ENCODE results near the gene GBP1. TPM values are rescaled to one million over a fixed set of nuclear protein-coding genes. Genes with fewer than 3 reads are reported as not detected.
"Not testable (repeated sequence)": the region's sequence is repeated elsewhere in the genome, so short reads cannot be mapped to it uniquely, and the experiment has no call there.

Gene GBP1
- total RNA-seq, 4 donors from 2014 or later = 6.6 to 14.0 (median 10.4) TPM

DNA sequence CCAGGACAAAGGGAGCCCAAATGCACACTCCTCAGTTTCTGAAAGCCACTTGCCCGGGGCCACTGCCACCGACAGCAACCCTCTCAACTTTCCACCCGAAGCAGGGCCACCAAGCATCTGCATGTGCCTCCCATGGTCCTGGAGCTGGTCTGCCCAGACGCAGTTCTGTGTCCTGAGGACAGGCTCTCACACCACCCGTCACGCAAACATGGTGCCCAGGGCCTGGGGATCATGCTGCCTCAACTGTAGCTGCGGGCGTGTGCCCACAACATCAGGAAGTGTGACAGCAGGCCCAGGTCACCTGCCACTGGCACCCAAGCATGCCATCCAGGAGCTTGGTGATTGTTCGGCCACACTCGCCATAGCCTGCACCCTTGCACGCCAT is 14.4 kb downstream of the GBP1 start:
- peak in 1 of 2 donors; percentile 62 for DNase-seq (ENCODE audit: low spot score in 2 of 2)

DNA sequence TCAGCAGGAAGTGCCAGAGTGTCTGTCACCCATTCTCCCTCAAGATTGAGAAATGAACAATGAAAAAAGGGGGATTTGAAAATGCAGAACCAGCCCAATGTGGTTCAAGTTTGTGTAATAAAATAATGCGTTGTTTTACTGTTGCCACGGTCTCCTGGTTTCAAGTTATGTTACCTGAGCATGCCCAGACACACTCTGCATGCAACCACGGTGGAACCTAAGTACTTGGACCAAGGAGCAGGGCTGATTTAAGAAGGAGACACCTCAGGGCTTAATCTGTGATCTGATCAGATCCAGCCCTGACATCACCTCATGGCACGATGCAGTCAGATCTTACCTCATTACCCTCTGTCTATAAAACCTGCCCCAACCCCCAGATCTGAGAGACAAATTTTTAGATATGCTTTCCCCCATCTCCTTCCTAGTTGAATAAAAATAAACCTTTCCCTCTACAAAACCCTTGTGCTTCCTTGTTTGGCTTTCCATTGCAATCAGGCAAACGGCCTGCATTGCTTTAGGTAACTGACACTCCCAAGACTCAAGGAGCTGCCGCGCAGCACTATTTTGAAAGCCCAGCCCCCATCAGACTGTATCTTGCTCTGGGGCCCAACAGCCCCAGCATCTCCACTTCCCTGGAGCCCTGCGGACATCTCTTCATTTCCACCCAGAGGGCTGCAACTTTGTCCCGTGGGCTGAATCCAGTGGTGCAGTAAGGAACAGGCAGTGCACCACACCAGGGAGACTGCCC is 14.9 kb downstream of the GBP1 start:
- intact Hi-C loops (cut with DNase I; ENCODE audit: low total_unique reads) = not testable (repeated sequence)

More for the DNA sequence above, 14.4 kb downstream of the GBP1 start:
- WGBS, 2 donors = 91 to 92% methylated on average over 11 of the region's 11 CpGs
- H3K4me3 ChIP-seq (ENCODE audit: low read depth, poor library complexity, severe bottlenecking) = no peak overlapping the region
- intact Hi-C loops (cut with DNase I; ENCODE audit: low total_unique reads) = no loop called here
- no peak for TF ChIP-seq POLR2A (IDR thresholded peaks at IDR 0.05)
- TF ChIP-seq, protein P1, sequence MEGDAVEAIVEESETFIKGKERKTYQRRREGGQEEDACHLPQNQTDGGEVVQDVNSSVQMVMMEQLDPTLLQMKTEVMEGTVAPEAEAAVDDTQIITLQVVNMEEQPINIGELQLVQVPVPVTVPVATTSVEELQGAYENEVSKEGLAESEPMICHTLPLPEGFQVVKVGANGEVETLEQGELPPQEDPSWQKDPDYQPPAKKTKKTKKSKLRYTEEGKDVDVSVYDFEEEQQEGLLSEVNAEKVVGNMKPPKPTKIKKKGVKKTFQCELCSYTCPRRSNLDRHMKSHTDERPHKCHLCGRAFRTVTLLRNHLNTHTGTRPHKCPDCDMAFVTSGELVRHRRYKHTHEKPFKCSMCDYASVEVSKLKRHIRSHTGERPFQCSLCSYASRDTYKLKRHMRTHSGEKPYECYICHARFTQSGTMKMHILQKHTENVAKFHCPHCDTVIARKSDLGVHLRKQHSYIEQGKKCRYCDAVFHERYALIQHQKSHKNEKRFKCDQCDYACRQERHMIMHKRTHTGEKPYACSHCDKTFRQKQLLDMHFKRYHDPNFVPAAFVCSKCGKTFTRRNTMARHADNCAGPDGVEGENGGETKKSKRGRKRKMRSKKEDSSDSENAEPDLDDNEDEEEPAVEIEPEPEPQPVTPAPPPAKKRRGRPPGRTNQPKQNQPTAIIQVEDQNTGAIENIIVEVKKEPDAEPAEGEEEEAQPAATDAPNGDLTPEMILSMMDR (IDR thresholded peaks at IDR 0.05) = no peak

GRCh38 chr1:89049187-89049586 is 15.8 kb downstream of the GBP1 start:
- DNase-seq (ENCODE audit: low spot score in 2 of 2); intact Hi-C loops (cut with DNase I; ENCODE audit: low total_unique reads); H3K4me3 ChIP-seq (ENCODE audit: low read depth, poor library complexity, severe bottlenecking): not testable (repeated sequence)
- 62 to 77% methylated on average over 1 to 3 of the region's 4 CpGs for WGBS, 2 donors

More for the DNA sequence above, 14.9 kb downstream of the GBP1 start:
- H3K4me3 ChIP-seq (ENCODE audit: low read depth, poor library complexity, severe bottlenecking) = not testable (repeated sequence)
- peak in 1 of 2 donors; percentile 71 for DNase-seq (ENCODE audit: low spot score in 2 of 2)
- WGBS, 2 donors = 43 to 62% methylated on average over 9 of the region's 9 CpGs

DNA sequence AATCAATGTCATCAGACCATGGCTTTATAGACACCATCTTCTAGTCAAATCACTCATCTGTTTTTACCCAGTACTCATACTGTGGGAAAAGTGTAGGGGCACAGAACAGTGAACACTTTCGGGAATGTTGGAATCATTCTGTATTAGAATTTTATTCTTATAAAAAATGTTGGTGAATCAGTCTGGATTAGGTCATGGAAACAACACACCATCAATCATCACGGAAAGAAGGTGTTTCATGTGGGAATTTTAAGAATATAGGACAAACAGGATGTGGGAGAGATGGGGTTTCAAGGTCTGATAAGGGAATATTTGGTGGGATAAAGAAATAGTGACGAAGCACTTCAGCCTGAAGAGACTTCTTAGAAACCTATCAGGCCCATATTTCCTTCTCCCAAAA is 17.3 kb downstream of the GBP1 start:
- 77 to 86% methylated on average over 3 of the region's 3 CpGs for WGBS, 2 donors
- H3K4me3 ChIP-seq (ENCODE audit: low read depth, poor library complexity, severe bottlenecking) = no peak overlapping the region
- TF ChIP-seq, protein P1 (IDR thresholded peaks at IDR 0.05) = no peak
- no peak for TF ChIP-seq POLR2A (IDR thresholded peaks at IDR 0.05)
- intact Hi-C loops (cut with DNase I; ENCODE audit: low total_unique reads) = no loop called here
- DNase-seq (ENCODE audit: low spot score in 2 of 2) = no peak

DNA sequence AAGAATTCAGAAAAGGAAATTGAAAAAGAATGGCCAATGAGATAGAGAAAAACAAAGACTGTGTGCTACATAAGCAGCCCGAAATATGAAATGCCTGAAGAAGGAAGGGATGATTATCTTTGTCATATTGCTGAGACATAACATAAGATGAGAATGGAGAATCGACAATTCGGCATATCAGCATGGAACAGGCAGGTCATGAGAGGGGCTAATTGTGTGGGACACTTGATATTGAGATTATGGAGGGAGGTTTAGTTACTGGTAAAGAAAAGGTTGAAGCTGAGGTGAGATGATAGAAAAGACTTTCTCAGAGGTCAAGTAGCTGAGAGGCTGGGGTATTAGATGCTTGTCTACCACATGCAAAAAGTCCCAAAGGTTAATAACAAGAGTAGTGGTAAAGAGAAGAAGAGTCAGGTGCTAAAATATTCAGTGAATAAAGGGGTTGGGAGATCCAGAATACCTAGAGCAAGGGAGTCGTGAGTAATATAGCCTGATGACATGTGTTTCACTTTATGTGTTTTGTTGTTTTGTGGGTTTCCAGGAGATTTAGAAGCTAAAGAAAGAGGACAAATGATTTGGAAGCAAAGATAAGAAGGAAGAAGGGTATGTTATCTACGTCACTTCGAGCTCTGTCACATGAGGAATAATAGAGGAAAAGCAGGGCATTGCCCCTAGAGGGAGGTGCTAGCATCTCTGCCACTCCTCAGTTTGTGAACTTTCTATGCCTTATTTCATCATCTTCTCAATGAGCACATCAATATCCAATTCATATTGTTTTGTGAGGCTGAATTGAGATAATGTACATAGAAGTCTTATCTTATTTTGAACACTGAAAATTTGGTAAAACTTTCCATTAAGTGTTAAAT is 18.5 kb downstream of the GBP1 start:
- H3K4me3 ChIP-seq (ENCODE audit: low read depth, poor library complexity, severe bottlenecking); DNase-seq (ENCODE audit: low spot score in 2 of 2); intact Hi-C loops (cut with DNase I; ENCODE audit: low total_unique reads): not testable (repeated sequence)
- WGBS, 2 donors = 77 to 81% methylated on average over 6 of the region's 6 CpGs

- DNase-seq (ENCODE audit: low spot score in 2 of 2) = no peak
- intact Hi-C loops (cut with DNase I; ENCODE audit: low total_unique reads) = no loop called here
- 67 to 78% methylated on average over 2 of the region's 2 CpGs for WGBS, 2 donors
- TF ChIP-seq, protein P1 (IDR thresholded peaks at IDR 0.05) = no peak
- no peak for TF ChIP-seq POLR2A (IDR thresholded peaks at IDR 0.05)
- no peak overlapping the region for H3K4me3 ChIP-seq (ENCODE audit: low read depth, poor library complexity, severe bottlenecking)
Measured at GRCh38 chr1:89044970-89045721, 19.9 kb downstream of the GBP1 start.

DNA sequence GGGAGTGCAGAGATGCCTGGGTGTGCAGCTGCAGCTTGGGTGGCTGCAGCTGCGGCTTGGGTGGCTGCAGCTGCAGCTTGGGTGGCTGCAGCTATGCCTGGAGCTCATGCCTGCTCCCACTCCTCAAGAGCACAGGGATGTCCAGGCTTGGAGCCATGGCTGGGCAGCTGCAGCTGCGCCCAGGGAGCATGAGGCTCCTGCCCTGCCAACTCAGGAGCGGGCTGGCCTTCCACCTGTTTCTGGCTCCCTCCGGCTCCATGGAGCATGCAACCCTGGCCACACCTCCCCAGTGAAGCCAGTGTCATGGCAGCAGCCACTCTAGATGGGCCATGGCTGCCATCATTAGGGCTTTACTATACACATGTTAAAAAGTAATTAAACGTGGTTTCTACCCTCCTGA is 21.1 kb downstream of the GBP1 start:
- DNase-seq (ENCODE audit: low spot score in 2 of 2) = no peak
- TF ChIP-seq, protein P1 (IDR thresholded peaks at IDR 0.05) = no peak
- no peak for TF ChIP-seq POLR2A (IDR thresholded peaks at IDR 0.05)
- WGBS, 2 donors = 37 to 80% methylated on average over 1 to 4 of the region's 5 CpGs
- H3K4me3 ChIP-seq (ENCODE audit: low read depth, poor library complexity, severe bottlenecking) = no peak overlapping the region
- intact Hi-C loops (cut with DNase I; ENCODE audit: low total_unique reads) = no loop called here
